Neural cell (in vitro differentiated cells): ENCODE results near the gene MDGA2. TPM values are rescaled to one million over a fixed set of nuclear protein-coding genes. Genes with fewer than 3 reads are reported as not detected.

Experiments
- H2AFZ ChIP-seq: fragments of 200-600, 300-800 bp; sonication (generic), shearing (Covaris generic); 2 replicates; pipeline ENCODE4 v1.6.0; 2014; ENCODE audit warnings: low read depth, mild to moderate bottlenecking, antibody characterized with exemption, low read length, moderate library complexity
- H3F3A ChIP-seq: fragments of 200-600 bp; shearing (Covaris generic); 2 replicates; pipeline ENCODE4 v1.6.1; 2016; ENCODE audit warnings: mild to moderate bottlenecking, moderate library complexity, mixed read lengths, antibody characterized with exemption, low read length; ENCODE audit not compliant: insufficient read depth, poor library complexity, severe bottlenecking
- H3K27ac ChIP-seq: fragments of 200-600, 300-800 bp; sonication (generic), shearing (Covaris generic); 2 replicates; pipeline ENCODE4 v1.5.1; 2014; ENCODE audit warnings: mild to moderate bottlenecking, low read length, moderate library complexity
- H3K27me3 ChIP-seq: fragments of 300-800, 200-600 bp; sonication (generic), shearing (Covaris generic); 2 replicates; pipeline ENCODE4 v1.6.0; 2014; ENCODE audit warnings: mild to moderate bottlenecking, low read depth, low read length, moderate library complexity; ENCODE audit not compliant: insufficient read depth
- H3K36me3 ChIP-seq: fragments of 300-800, 200-600 bp; sonication (generic), shearing (Covaris generic); 2 replicates; pipeline ENCODE4 v1.5.1; 2014; ENCODE audit warnings: mild to moderate bottlenecking, antibody characterized with exemption, low read length, moderate library complexity; ENCODE audit not compliant: insufficient read depth
- H3K4me2 ChIP-seq: fragments of 300-800, 200-600 bp; sonication (generic), shearing (Covaris generic); 2 replicates; pipeline ENCODE4 v1.6.0; 2014; ENCODE audit warnings: mild to moderate bottlenecking, low read length
- H3K4me3 ChIP-seq: fragments of 300-800, 200-600 bp; sonication (generic), shearing (Covaris generic); 2 replicates; pipeline ENCODE4 v1.5.1; 2014; ENCODE audit warnings: mild to moderate bottlenecking, low read length, moderate library complexity
- H3K79me2 ChIP-seq: fragments of 200-600 bp; shearing (Covaris generic); replicated peaks from 2 replicates; pipeline ENCODE4 v1.6.0; 2014; ENCODE audit warnings: mild to moderate bottlenecking, low read length, moderate library complexity; ENCODE audit not compliant: insufficient read depth
- H3K9ac ChIP-seq: fragments of 300-800, 200-600 bp; sonication (generic), shearing (Covaris generic); 2 replicates; pipeline ENCODE4 v1.6.1; 2016; ENCODE audit warnings: mild to moderate bottlenecking, low read length, mixed read lengths
- H3K9me2 ChIP-seq: fragments of 200-600 bp; shearing (Covaris generic); 2 replicates; pipeline ENCODE4 v1.6.1; 2016; ENCODE audit warnings: mild to moderate bottlenecking, low read length, mixed read lengths; ENCODE audit not compliant: insufficient read depth
- H3K9me3 ChIP-seq: fragments of 200-600, 300-800 bp; sonication (generic), shearing (Covaris generic); 2 replicates; pipeline ENCODE4 v1.6.1; 2016; ENCODE audit warnings: mild to moderate bottlenecking, mixed run types, low read length, moderate library complexity, mixed read lengths
- H4K20me1 ChIP-seq: fragments of 200-600 bp; shearing (Covaris generic); 2 replicates; pipeline ENCODE4 v1.6.1; 2016; ENCODE audit warnings: mild to moderate bottlenecking, mixed run types; ENCODE audit not compliant: insufficient read depth
- EP300 ChIP-seq: fragments of 450-650 bp; conservative IDR thresholded peaks from 2 replicates; pipeline ENCODE4 v1.6.1; 2014; ENCODE audit warnings: antibody characterized with exemption, mild to moderate bottlenecking, moderate library complexity; ENCODE audit not compliant: poor library complexity, severe bottlenecking
- EZH2 ChIP-seq: fragments of 200-600, 300-800 bp; shearing (Covaris generic), sonication (generic); IDR thresholded peaks from 2 replicates; pipeline ENCODE4 v1.6.1; 2014; ENCODE audit warnings: antibody characterized with exemption, low read length, borderline replicate concordance, mild to moderate bottlenecking; ENCODE audit not compliant: insufficient read depth, poor library complexity, severe bottlenecking
- MXI1 ChIP-seq: fragments of 450-650 bp; conservative IDR thresholded peaks from 2 replicates; pipeline ENCODE4 v1.6.1; 2014; ENCODE audit warnings: antibody characterized with exemption, mild to moderate bottlenecking; ENCODE audit not compliant: poor library complexity, severe bottlenecking
- POLR2AphosphoS5 ChIP-seq: IDR thresholded peaks from 2 replicates; pipeline ENCODE4 v1.6.1; 2012
- RAD21 ChIP-seq: fragments of 450-650 bp; conservative IDR thresholded peaks from 2 replicates; pipeline ENCODE4 v1.6.1; 2014; ENCODE audit warnings: antibody characterized with exemption, mild to moderate bottlenecking, moderate library complexity
- SMC3 ChIP-seq: fragments of 450-650 bp; conservative IDR thresholded peaks from 2 replicates; pipeline ENCODE4 v1.6.1; 2014; ENCODE audit warnings: antibody characterized with exemption, mild to moderate bottlenecking, moderate library complexity; ENCODE audit not compliant: poor library complexity
- TAF1 ChIP-seq: IDR thresholded peaks from 2 replicates; pipeline ENCODE4 v1.6.1; 2012; ENCODE audit warnings: low read depth
- polyA plus RNA-seq: library from polyadenylated mRNA; depleted of rRNA; stranded (reverse); fragments of >200 nt; gene quantifications from 2 replicates; pipeline ENCODE4 v1.2.3, GENCODE V29; 2014
- TF ChIP-seq, protein P1 (sequence below): fragments of 450-650 bp; IDR thresholded peaks from 2 replicates; pipeline ENCODE4 v1.5.1; 2014; ENCODE audit warnings: antibody characterized with exemption, mild to moderate bottlenecking, moderate library complexity; ENCODE audit not compliant: poor library complexity, severe bottlenecking
- TF ChIP-seq, protein P2 (sequence below): IDR thresholded peaks from 2 replicates; pipeline ENCODE4 v1.6.1; 2012; ENCODE audit warnings: borderline replicate concordance

The MDGA2 gene
- polyA plus RNA-seq, 1 donor from 2014 or later = 3.8 TPM

DNA sequence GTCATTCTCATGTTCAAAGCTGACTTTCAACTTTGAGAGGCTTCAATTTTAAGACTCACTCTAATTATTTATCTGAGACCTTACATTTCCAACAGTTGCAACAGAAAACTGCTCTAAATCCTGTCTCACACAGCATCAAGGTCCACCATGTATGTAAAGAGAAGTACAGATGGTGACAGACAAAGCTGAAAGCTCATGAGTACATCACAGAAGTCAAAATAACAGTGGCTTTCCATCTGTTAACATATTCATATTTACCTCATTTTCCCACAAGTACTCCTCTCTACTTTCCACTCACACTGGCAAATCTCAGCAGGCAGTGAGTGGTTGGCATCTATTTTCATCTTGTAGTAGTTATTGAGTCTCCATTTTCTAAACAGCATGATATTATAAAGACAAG lies 192.0 kb downstream of the MDGA2 start:
- H3K9me2 ChIP-seq = no peaks in the 10 kb centered on the region
- H3K36me3 ChIP-seq = no peaks in the 10 kb centered on the region
- TF ChIP-seq EZH2 = no peak
- TF ChIP-seq POLR2AphosphoS5 = peak; percentile 70
- no peak for TF ChIP-seq MXI1
- TF ChIP-seq EP300 = peak; percentile 68
- TF ChIP-seq, protein P1, sequence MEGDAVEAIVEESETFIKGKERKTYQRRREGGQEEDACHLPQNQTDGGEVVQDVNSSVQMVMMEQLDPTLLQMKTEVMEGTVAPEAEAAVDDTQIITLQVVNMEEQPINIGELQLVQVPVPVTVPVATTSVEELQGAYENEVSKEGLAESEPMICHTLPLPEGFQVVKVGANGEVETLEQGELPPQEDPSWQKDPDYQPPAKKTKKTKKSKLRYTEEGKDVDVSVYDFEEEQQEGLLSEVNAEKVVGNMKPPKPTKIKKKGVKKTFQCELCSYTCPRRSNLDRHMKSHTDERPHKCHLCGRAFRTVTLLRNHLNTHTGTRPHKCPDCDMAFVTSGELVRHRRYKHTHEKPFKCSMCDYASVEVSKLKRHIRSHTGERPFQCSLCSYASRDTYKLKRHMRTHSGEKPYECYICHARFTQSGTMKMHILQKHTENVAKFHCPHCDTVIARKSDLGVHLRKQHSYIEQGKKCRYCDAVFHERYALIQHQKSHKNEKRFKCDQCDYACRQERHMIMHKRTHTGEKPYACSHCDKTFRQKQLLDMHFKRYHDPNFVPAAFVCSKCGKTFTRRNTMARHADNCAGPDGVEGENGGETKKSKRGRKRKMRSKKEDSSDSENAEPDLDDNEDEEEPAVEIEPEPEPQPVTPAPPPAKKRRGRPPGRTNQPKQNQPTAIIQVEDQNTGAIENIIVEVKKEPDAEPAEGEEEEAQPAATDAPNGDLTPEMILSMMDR = no peak
- no peak for TF ChIP-seq TAF1
- TF ChIP-seq, protein P2, sequence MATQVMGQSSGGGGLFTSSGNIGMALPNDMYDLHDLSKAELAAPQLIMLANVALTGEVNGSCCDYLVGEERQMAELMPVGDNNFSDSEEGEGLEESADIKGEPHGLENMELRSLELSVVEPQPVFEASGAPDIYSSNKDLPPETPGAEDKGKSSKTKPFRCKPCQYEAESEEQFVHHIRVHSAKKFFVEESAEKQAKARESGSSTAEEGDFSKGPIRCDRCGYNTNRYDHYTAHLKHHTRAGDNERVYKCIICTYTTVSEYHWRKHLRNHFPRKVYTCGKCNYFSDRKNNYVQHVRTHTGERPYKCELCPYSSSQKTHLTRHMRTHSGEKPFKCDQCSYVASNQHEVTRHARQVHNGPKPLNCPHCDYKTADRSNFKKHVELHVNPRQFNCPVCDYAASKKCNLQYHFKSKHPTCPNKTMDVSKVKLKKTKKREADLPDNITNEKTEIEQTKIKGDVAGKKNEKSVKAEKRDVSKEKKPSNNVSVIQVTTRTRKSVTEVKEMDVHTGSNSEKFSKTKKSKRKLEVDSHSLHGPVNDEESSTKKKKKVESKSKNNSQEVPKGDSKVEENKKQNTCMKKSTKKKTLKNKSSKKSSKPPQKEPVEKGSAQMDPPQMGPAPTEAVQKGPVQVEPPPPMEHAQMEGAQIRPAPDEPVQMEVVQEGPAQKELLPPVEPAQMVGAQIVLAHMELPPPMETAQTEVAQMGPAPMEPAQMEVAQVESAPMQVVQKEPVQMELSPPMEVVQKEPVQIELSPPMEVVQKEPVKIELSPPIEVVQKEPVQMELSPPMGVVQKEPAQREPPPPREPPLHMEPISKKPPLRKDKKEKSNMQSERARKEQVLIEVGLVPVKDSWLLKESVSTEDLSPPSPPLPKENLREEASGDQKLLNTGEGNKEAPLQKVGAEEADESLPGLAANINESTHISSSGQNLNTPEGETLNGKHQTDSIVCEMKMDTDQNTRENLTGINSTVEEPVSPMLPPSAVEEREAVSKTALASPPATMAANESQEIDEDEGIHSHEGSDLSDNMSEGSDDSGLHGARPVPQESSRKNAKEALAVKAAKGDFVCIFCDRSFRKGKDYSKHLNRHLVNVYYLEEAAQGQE = peak; percentile 43
- no peaks in the 10 kb centered on the region for H3F3A ChIP-seq
- no peak overlapping the region for H3K4me3 ChIP-seq
- no peak overlapping the region for H3K4me2 ChIP-seq
- H3K9ac ChIP-seq = no peak overlapping the region
- no peaks in the 10 kb centered on the region for H3K79me2 ChIP-seq
- no peak overlapping the region for H3K27ac ChIP-seq
- H4K20me1 ChIP-seq = no peaks in the 10 kb centered on the region
- no peaks in the 10 kb centered on the region for H3K27me3 ChIP-seq
- H3K9me3 ChIP-seq = no peaks in the 10 kb centered on the region
- no peak overlapping the region for H2AFZ ChIP-seq

DNA sequence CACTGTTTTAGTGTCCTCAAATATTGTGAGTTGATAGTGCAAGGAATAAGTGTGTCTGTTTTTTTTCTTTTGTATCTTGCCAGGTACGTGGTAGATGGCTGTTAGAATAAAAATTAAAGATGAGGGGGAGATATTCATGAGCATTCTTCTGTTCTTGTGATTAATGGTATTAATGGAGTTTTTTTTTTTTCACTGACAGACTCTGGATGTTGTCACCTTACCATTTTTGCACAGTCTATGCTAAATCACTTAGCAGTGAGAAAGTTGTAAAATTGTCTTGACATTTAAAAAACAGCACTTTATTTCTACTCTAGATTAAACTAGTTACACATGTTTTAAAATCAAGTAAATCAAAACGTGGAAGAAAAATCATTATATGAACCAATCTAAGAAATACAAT lies 204.3 kb downstream of the MDGA2 start:
- Histone ChIP-seq H3K4me2 (no peak overlapping the region), H3K27ac (no peak overlapping the region), H3K9me2 (no peaks in the 10 kb centered on the region), H3K79me2 (no peaks in the 10 kb centered on the region), H3K36me3 (no peaks in the 10 kb centered on the region), H3F3A (no peaks in the 10 kb centered on the region), H3K9ac (no peak overlapping the region), H3K4me3 (no peak overlapping the region), H2AFZ (no peak overlapping the region), H4K20me1 (no peaks in the 10 kb centered on the region), H3K27me3 (no peaks in the 10 kb centered on the region), H3K9me3 (no peaks in the 10 kb centered on the region)
- no peak for TF ChIP-seq TAF1
- no peak for TF ChIP-seq EZH2
- TF ChIP-seq SMC3 = no peak
- TF ChIP-seq, protein P1 = no peak
- TF ChIP-seq EP300 = no peak
- no peak for TF ChIP-seq POLR2AphosphoS5
- no peak for TF ChIP-seq RAD21
- TF ChIP-seq, protein P2 = no peak
- TF ChIP-seq MXI1 = no peak
